Esophagus muscularis mucosa (tissue), 4 donors: ENCODE data around the gene TLK2. TPM values are rescaled to one million over a fixed set of nuclear protein-coding genes. Genes with fewer than 3 reads are reported as not detected.
"Not testable (repeated sequence)": the region's sequence is repeated elsewhere in the genome, so short reads cannot be mapped to it uniquely, and the experiment has no call there.

Experiments
- DNase-seq: peaks from one replicate; pipeline ENCODE4 v3.0.0-alpha.2; 2017; ENCODE audit errors: extremely low spot score
- H3K27ac ChIP-seq, 4 donors: fragments of 200-600 bp; sonication (generic); replicated peaks in 1 of 4; 1 replicate in 3 of 4; 2 replicates in 1 of 4; pipeline ENCODE4 v1.5.1; 2016 to 2019; ENCODE audit warnings: mild to moderate bottlenecking in 1 of 4
- H3K27me3 ChIP-seq, 4 donors: fragments of 200-600 bp; sonication (generic); one replicate each; pipeline versions ENCODE4 v1.5.1 to v1.6.0; 2016 to 2019
- H3K36me3 ChIP-seq, 4 donors: fragments of 200-600 bp; sonication (generic); one replicate each; pipeline ENCODE4 v1.5.1; 2016 to 2019
- H3K4me1 ChIP-seq, 4 donors: fragments of 200-600 bp; sonication (generic); one replicate each; pipeline ENCODE4 v1.5.1; 2016 to 2019
- H3K4me3 ChIP-seq, 4 donors: fragments of 200-600 bp; sonication (generic); 1 replicate in 2 of 4; 2 replicates in 2 of 4; pipeline ENCODE4 v1.5.1; 2016 to 2019; ENCODE audit warnings: mild to moderate bottlenecking in 4 of 4, moderate library complexity in 1 of 4
- H3K9me3 ChIP-seq, 4 donors: fragments of 200-600 bp; sonication (generic); 1 replicate in 3 of 4; 2 replicates in 1 of 4; pipeline ENCODE4 v1.5.1; 2016 to 2019
- EP300 ChIP-seq: sonication (generic); formaldehyde crosslinking; IDR thresholded peaks from one replicate; pipeline ENCODE4 v1.6.1; 2017; ENCODE audit warnings: antibody characterized with exemption
- POLR2A ChIP-seq: fragments of 450-650 bp; IDR thresholded peaks from one replicate; pipeline ENCODE4 v1.6.1; 2017; ENCODE audit warnings: antibody characterized with exemption, moderate library complexity, mild to moderate bottlenecking, low read depth
- POLR2AphosphoS5 ChIP-seq, 2 donors: sonication (generic); formaldehyde crosslinking; IDR thresholded peaks; one replicate each; pipeline ENCODE4 v1.6.1; 2017; ENCODE audit warnings: antibody characterized with exemption in 2 of 2
- WGBS: methylation state at CpG from one replicate; pipeline ENCODE4 v1.1.5; 2018; 5-methylcytosine and 5-hydroxymethylcytosine counted together
- intact Hi-C: fragments of 100-400 bp; cut with DNase I; formaldehyde crosslinking; loops from one replicate; pipeline ENCODE4 v1.15.1; 2023
- total RNA-seq, 4 donors: library from RNA; depleted of rRNA; stranded (reverse); fragments of >200 nt; gene quantifications; one replicate each; pipeline versions ENCODE4 v1.1.0 to v1.2.1, GENCODE V29; 2016
- TF ChIP-seq, protein P1 (sequence below), 3 experiments: fragments of 200-600 bp in 2 of 3; fragments of 450-650 bp in 1 of 3; sonication (generic) in 2 of 3; IDR thresholded peaks; one replicate each; pipeline ENCODE4 v1.5.1; 2017 to 2019; ENCODE audit warnings: antibody characterized with exemption in 3 of 3, mild to moderate bottlenecking in 2 of 3, moderate library complexity in 1 of 3

TLK2 gene
- total RNA-seq, 4 donors from 2014 or later, result 35.3 to 43.2 (median 38.3) TPM

- 86% methylated on average over 7 of the region's 7 CpGs for WGBS
- Histone ChIP-seq H3K27ac (no peak overlapping the region), H3K4me1 (no peaks in the 10 kb centered on the region), H3K9me3 (no peaks in the 10 kb centered on the region), H3K4me3 (no peak overlapping the region), H3K36me3 (peaks cover 28 to 94% (median 65%) of the 10 kb centered on the region in 4 donors), H3K27me3 (no peaks in the 10 kb centered on the region)
- no peak for DNase-seq
- TF ChIP-seq POLR2AphosphoS5 (IDR thresholded peaks at IDR 0.05) (no peak), POLR2A (no peak), EP300 (no peak)
- TF ChIP-seq, protein P1, sequence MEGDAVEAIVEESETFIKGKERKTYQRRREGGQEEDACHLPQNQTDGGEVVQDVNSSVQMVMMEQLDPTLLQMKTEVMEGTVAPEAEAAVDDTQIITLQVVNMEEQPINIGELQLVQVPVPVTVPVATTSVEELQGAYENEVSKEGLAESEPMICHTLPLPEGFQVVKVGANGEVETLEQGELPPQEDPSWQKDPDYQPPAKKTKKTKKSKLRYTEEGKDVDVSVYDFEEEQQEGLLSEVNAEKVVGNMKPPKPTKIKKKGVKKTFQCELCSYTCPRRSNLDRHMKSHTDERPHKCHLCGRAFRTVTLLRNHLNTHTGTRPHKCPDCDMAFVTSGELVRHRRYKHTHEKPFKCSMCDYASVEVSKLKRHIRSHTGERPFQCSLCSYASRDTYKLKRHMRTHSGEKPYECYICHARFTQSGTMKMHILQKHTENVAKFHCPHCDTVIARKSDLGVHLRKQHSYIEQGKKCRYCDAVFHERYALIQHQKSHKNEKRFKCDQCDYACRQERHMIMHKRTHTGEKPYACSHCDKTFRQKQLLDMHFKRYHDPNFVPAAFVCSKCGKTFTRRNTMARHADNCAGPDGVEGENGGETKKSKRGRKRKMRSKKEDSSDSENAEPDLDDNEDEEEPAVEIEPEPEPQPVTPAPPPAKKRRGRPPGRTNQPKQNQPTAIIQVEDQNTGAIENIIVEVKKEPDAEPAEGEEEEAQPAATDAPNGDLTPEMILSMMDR (IDR thresholded peaks at IDR 0.05), result no peak
- intact Hi-C loops, result no loop called here
These were observed 109.5 kb downstream of the TLK2 start for GRCh38 chr17:62588109-62588508.

- intact Hi-C loops, result no loop called here
- TF ChIP-seq EP300, result no peak
- no peak for TF ChIP-seq POLR2A
- TF ChIP-seq, protein P1 (IDR thresholded peaks at IDR 0.05), result no peak
- no peak for TF ChIP-seq POLR2AphosphoS5 (IDR thresholded peaks at IDR 0.05)
- Histone ChIP-seq H3K36me3 (peaks cover 29 to 81% (median 60%) of the 10 kb centered on the region in 4 donors), H3K9me3 (no peaks in the 10 kb centered on the region), H3K4me1 (no peaks in the 10 kb centered on the region), H3K4me3 (no peak overlapping the region), H3K27me3 (no peaks in the 10 kb centered on the region), H3K27ac (no peak overlapping the region)
- DNase-seq, result no peak
- 76% methylated on average over 6 of the region's 6 CpGs for WGBS
These were observed 112.7 kb downstream of the TLK2 start for GRCh38 chr17:62591333-62591732.

DNA sequence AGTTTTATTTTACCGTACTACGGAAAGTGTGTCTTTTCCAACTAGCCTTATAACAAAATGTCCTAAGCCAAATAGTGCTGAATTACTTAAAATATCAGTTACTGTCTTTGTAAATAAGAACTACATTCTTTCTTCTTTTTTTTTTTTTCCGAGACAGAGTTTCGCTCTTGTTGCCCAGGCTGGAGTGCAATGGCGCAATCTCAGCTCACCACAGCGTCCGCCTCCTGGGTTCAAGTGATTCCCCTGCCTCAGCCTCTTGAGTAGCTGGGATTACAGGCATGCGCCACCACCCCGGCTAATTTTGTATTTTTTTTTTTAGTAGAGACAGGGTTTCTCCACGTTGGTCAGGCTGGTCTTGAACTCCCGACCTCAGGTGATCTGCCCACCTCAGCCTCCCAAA is 113.2 kb downstream of the TLK2 start:
- H3K4me3 ChIP-seq, H3K9me3 ChIP-seq, H3K27me3 ChIP-seq, H3K27ac ChIP-seq, intact Hi-C loops, H3K4me1 ChIP-seq, DNase-seq: not testable (repeated sequence)
- WGBS, result 87% methylated on average over 11 of the region's 11 CpGs
- H3K36me3 ChIP-seq, result peaks cover 29 to 81% (median 60%) of the 10 kb centered on the region in 4 donors

GRCh38 chr17:62592341-62593099 is 113.9 kb downstream of the TLK2 start:
- intact Hi-C loops, result no loop called here
- no peak for DNase-seq
- H3K9me3 ChIP-seq, result no peaks in the 10 kb centered on the region
- TF ChIP-seq POLR2A, result no peak
- TF ChIP-seq EP300, result no peak
- TF ChIP-seq, protein P1 (IDR thresholded peaks at IDR 0.05), result no peak
- no peak for TF ChIP-seq POLR2AphosphoS5 (IDR thresholded peaks at IDR 0.05)
- no peak overlapping the region for H3K4me3 ChIP-seq
- 83% methylated on average over 9 of the region's 9 CpGs for WGBS
- H3K4me1 ChIP-seq, result no peaks in the 10 kb centered on the region
- no peak overlapping the region for H3K27ac ChIP-seq
- no peaks in the 10 kb centered on the region for H3K27me3 ChIP-seq
- H3K36me3 ChIP-seq, result peaks cover 28 to 81% (median 61%) of the 10 kb centered on the region in 4 donors

GRCh38 chr17:62595484-62595883 is 116.9 kb downstream of the TLK2 start:
- Histone ChIP-seq H3K27me3 (no peaks in the 10 kb centered on the region), H3K4me3 (no peak overlapping the region), H3K4me1 (no peaks in the 10 kb centered on the region), H3K27ac (no peak overlapping the region), H3K36me3 (peaks cover 25 to 84% (median 67%) of the 10 kb centered on the region in 4 donors), H3K9me3 (no peaks in the 10 kb centered on the region)
- no peak for DNase-seq
- WGBS, result 98% methylated on average over 5 of the region's 5 CpGs
- TF ChIP-seq POLR2AphosphoS5 (IDR thresholded peaks at IDR 0.05) (no peak), EP300 (no peak), POLR2A (no peak)
- TF ChIP-seq, protein P1 (IDR thresholded peaks at IDR 0.05), result no peak
- intact Hi-C loops, result no loop called here
